Activated naive CD8-positive, alpha-beta T cell treated with anti-CD3 and anti-CD28 coated beads, Interleukin-2, amount 10 ng/mL, durations not matched to agents 7 days and 5 days (primary cell): ENCODE results near the gene SPX. TPM values are rescaled to one million over a fixed set of nuclear protein-coding genes. Genes with fewer than 3 reads are reported as not detected.

ENCODE experiments used
- ATAC-seq: fragments of 150-1000 bp; cut with Tn5 transposase; one replicate; pipeline ENCODE4 v1.10.0; 2021; ENCODE audit warnings: low read depth, moderate library complexity
- POLR2A ChIA-PET: fragments of 350-600 bp; sonication (Branson Sonifier 250); formaldehyde crosslinking; loops from one replicate; lab custom pipeline; 2021; ENCODE audit warnings: antibody characterized with exemption; lab: Charles Lee
- DNase-seq: peaks from one replicate; pipeline ENCODE4 v3.0.0; 2021
- H3K27ac Mint-ChIP-seq: one replicate; pipeline ENCODE4 v1.8.0; 2022; ENCODE audit warnings: mild to moderate bottlenecking, mixed read lengths
- H3K27me3 Mint-ChIP-seq: one replicate; pipeline ENCODE4 v1.8.0; 2022; ENCODE audit warnings: mild to moderate bottlenecking, moderate library complexity, mixed read lengths
- H3K36me3 Mint-ChIP-seq: one replicate; pipeline ENCODE4 v1.8.0; 2021; ENCODE audit warnings: mild to moderate bottlenecking, mixed read lengths
- H3K4me1 Mint-ChIP-seq: one replicate; pipeline ENCODE4 v1.8.0; 2021; ENCODE audit warnings: mixed read lengths
- H3K4me3 Mint-ChIP-seq: one replicate; pipeline ENCODE4 v1.8.0; 2022; ENCODE audit warnings: mild to moderate bottlenecking, moderate library complexity, mixed read lengths
- H3K9me3 Mint-ChIP-seq: one replicate; pipeline ENCODE4 v1.8.0; 2021; ENCODE audit warnings: mixed read lengths
- total RNA-seq, 2 experiments: library from RNA; stranded (reverse); gene quantifications; one replicate each; pipeline ENCODE4 v1.2.3, GENCODE V29; 2021

SPX gene
- total RNA-seq: under 1 TPM; 0.11 to 0.23 TPM

DNA sequence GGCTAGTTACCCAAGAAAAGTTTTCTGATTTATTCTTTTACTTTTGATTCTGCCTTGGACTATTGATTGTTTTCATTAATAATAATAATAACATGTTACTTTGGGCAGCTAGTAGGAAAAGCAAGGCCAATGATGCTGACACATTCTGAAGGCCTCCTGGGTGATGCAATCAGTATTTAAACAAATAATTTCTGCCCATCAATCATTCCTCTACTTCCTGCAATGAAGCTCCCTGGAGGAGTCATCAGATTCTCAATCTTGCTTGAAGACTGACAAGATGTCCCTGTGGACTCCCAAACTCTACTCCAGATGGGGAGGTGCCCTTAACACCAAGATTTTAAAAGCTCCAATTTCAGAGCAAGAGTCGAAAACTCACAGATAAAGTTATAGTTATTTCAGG lies at the start of gene SPX:
SPX (plus strand) TSS at position 244 of the 400 bp plus-strand sequence. CDS start 177 bp downstream, outside the sequence.
- peaks cover 4% of the 10 kb centered on the region for H3K4me1 Mint-ChIP-seq
- ATAC-seq (no peak), DNase-seq (no peak)
- no peak within 1 kb of the TSS for H3K27ac Mint-ChIP-seq
- POLR2A ChIA-PET: no interaction called here
- H3K4me3 Mint-ChIP-seq: peak within 1 kb of the TSS; percentile 79
- H3K9me3 Mint-ChIP-seq: no peaks in the 10 kb centered on the region
- H3K36me3 Mint-ChIP-seq: no peaks in the 10 kb centered on the region
- peaks cover 38% of the 10 kb centered on the region for H3K27me3 Mint-ChIP-seq

- peaks cover 26% of the 10 kb centered on the region for H3K36me3 Mint-ChIP-seq
- no peaks in the 10 kb centered on the region for H3K9me3 Mint-ChIP-seq
- POLR2A ChIA-PET: no interaction called here
- H3K4me1 Mint-ChIP-seq: no peaks in the 10 kb centered on the region
- ATAC-seq: no peak
- H3K4me3 Mint-ChIP-seq: no peak overlapping the region
- DNase-seq: no peak
- no peaks in the 10 kb centered on the region for H3K27me3 Mint-ChIP-seq
- H3K27ac Mint-ChIP-seq: no peak overlapping the region
Measured at GRCh38 chr12:21476949-21477348, 49.1 kb upstream of the SPX start.

DNA sequence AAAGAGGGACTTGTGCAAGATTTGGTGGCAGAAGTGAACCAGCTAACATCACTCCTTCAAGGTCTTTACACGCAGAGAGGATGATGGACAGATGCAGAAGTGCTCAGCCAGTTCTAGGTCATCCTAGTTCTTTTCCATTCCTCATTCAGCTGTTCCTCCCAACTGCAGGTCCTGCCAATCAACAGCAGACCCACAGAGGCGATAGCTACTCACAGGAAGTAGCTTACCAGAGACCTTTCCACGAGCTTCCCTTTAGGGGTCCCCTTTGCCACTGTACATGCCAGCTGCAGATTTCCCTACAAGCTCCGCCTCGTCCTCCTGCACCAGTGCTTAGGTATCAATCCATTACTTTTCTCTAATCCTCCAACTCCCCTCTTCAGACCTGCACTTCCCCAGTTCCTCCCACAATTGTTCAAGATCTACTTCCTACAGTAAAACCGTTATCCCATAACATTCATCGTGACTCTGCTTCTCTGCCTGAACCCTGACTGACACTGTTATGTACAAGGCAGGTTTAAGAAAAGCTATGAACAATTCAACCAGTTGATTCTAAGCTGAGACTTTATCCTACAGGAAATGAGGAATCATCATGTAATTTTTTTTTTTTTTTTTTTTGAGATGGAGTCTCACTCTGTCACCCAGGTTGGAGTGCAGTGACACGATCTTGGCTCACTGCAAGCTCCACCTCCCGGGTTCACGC lies 47.2 kb upstream of the SPX start:
- H3K4me1 Mint-ChIP-seq: no peaks in the 10 kb centered on the region
- no peak overlapping the region for H3K27ac Mint-ChIP-seq
- no peak overlapping the region for H3K4me3 Mint-ChIP-seq
- H3K9me3 Mint-ChIP-seq: no peaks in the 10 kb centered on the region
- POLR2A ChIA-PET: no interaction called here
- H3K36me3 Mint-ChIP-seq: peaks cover 14% of the 10 kb centered on the region
- no peak for DNase-seq
- no peaks in the 10 kb centered on the region for H3K27me3 Mint-ChIP-seq
- ATAC-seq: no peak

DNA sequence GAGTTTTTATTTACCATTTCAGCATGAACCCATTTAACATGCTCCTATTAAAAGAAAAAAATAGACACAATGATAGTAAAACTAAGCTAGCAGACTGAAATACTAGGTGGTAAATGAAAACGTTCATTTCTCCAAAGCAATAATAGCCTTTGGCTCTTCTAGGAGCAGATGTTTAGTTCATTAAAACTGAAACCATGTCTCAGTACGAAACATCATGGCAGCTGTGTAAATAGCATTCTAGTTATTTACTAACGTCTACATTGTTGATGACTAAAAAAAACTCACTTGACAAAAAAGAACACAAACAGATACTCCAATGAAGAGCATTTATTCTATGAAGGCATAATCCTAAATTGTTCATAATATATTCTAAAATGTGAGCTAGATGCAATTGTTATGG lies 42.6 kb upstream of the SPX start:
- H3K9me3 Mint-ChIP-seq: no peaks in the 10 kb centered on the region
- peaks cover 14% of the 10 kb centered on the region for H3K36me3 Mint-ChIP-seq
- H3K27ac Mint-ChIP-seq: no peak overlapping the region
- no peak for DNase-seq
- peaks cover 7% of the 10 kb centered on the region for H3K4me1 Mint-ChIP-seq
- no peaks in the 10 kb centered on the region for H3K27me3 Mint-ChIP-seq
- H3K4me3 Mint-ChIP-seq: no peak overlapping the region
- POLR2A ChIA-PET: no interaction called here
- no peak for ATAC-seq

DNA sequence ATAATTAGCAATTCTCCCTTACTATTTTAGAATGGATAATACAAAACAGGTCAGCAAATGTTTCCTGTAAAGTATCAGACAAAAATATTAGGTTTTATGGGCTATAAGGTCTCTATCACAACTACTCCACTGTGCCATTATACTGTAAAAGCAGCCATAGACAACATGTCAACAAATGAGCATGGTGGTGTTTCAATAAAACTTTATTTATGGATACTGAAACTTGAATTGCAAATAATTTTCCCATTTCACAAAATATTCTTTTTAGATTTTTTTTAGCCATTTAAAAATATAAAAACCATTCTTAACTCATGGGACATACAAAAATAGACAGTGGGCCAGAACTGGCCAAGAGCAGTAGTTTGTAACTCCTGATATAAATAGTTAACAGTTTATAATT lies 40.1 kb upstream of the SPX start:
- H3K36me3 Mint-ChIP-seq: peaks cover 25% of the 10 kb centered on the region
- no peaks in the 10 kb centered on the region for H3K9me3 Mint-ChIP-seq
- H3K4me1 Mint-ChIP-seq: peaks cover 10% of the 10 kb centered on the region
- no peak for DNase-seq
- no peak overlapping the region for H3K4me3 Mint-ChIP-seq
- no peak overlapping the region for H3K27ac Mint-ChIP-seq
- ATAC-seq: no peak
- POLR2A ChIA-PET: no interaction called here
- no peaks in the 10 kb centered on the region for H3K27me3 Mint-ChIP-seq

DNA sequence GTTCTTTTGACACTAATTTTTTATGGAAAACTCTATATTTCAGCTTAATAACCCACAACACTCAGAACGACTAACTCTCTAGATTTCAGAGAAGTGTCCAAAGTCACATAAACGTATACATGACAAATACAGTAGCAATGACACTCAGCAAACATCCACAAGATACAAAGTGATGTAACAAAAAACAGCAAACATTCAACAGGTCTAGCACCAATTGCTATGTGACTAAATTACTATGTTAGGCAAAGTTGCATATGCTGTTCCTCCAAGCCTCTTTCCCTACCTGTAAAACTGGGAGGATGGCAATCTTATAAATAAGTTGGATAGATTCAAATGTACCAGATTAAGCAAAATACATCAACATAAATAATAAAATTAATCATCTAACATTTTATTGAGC lies 26.3 kb upstream of the SPX start:
- POLR2A ChIA-PET: interaction anchor here (3.0 to 3.2 kb wide), 2 partner anchors 61 to 158 kb away, joined by 20 to 33 read pairs; partner anchors contain the start of genes LDHB and PYROXD1
- H3K27ac Mint-ChIP-seq: no peak overlapping the region
- no peaks in the 10 kb centered on the region for H3K27me3 Mint-ChIP-seq
- H3K4me3 Mint-ChIP-seq: no peak overlapping the region
- peaks cover 30% of the 10 kb centered on the region for H3K36me3 Mint-ChIP-seq
- DNase-seq: no peak
- ATAC-seq: no peak
- H3K9me3 Mint-ChIP-seq: no peaks in the 10 kb centered on the region
- H3K4me1 Mint-ChIP-seq: peaks cover 30% of the 10 kb centered on the region

DNA sequence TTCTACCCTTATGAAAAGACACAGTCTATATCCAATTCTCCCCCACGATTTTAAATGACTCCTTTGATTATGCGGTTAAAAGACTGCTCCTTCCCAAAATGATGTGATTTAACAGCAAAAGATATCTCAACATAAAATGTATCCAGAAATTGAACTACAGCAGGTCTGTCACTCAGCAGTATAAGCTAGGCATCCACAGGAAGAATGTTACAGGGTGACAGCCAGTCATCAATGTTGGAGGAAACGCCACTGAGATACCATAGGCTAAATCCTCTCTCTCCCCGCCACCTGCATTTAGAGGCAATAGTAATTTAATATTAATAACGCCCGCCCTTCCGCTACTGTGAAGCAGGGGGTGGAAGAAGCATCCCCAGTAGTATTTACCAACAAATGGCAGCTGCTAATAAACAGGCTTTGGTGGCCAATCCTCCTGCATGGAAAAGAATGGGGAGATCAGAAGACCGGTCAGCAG lies 25.3 kb upstream of the SPX start:
- no peak for DNase-seq
- H3K36me3 Mint-ChIP-seq: peaks cover 24% of the 10 kb centered on the region
- no peaks in the 10 kb centered on the region for H3K27me3 Mint-ChIP-seq
- POLR2A ChIA-PET: interaction anchor here (0.8 to 3.2 kb wide), 6 partner anchors 10 to 157 kb away, joined by 3 to 33 read pairs (median 11); partner anchors contain the start of genes LDHB and PYROXD1
- ATAC-seq: no peak
- no peak overlapping the region for H3K27ac Mint-ChIP-seq
- H3K4me1 Mint-ChIP-seq: peaks cover 36% of the 10 kb centered on the region
- no peaks in the 10 kb centered on the region for H3K9me3 Mint-ChIP-seq
- no peak overlapping the region for H3K4me3 Mint-ChIP-seq

DNA sequence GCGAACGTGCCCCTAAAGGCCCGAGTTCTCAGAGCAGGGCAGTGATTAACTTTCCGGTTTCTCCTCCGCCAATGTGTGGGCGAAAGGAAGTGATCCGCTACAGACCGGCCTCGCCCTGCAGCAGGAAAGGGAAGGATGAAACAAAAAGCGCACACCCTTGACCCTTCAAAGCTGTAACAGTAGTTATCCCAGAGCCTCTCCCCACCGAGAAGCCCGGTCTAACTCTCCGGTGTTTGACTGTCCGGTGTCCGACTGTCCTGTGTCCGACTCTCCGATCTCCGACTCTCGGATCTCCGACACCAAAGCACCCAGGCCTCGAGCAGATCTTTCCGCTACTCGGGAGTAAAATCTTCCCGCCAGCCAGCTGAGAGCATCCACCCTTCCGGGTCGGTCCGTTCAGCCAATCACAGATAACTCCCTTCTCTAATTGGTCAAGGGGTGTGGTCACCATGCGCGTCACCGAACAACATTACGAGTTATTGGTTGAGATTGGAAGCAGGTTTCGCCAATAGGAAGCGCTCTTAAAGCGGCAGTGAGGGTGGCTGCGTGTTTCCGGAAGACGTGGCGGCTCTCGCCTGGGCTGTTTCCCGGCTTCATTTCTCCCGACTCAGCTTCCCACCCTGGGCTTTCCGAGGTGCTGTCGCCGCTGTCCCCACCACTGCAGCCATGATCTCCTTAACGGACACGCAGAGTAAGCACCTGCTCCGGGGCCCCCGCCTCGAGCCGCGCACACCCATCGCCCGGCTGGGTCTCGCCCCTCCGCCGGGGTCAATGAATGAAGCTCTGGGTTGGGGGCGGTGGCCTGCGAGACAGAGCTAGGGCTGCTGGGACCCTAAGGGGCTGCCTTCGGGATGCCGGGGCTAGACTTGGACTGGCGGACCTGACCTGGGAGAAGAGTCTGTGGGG lies 24.6 kb upstream of the SPX start, which contains the start of the genes GOLT1B and RECQL:
GOLT1B (plus strand) TSS at position 532 of the 906 bp plus-strand sequence; CDS start at position 667, 135 bp downstream.
RECQL (minus strand) TSS at position 378 of the 906 bp plus-strand sequence. CDS start 2,065 bp downstream, outside the sequence.
- POLR2A ChIA-PET: interaction anchor here (0.6 to 3.2 kb wide), 10 partner anchors 10 to 307 kb away, joined by 3 to 33 read pairs (median 6); partner anchors contain the start of genes LDHB and PYROXD1
- peak; percentile 94 for ATAC-seq
- H3K27me3 Mint-ChIP-seq: no peaks in the 10 kb centered on the region
- peaks cover 21% of the 10 kb centered on the region for H3K36me3 Mint-ChIP-seq
- peaks cover 36% of the 10 kb centered on the region for H3K4me1 Mint-ChIP-seq
- no peak within 1 kb of the TSS for H3K27ac Mint-ChIP-seq
- peak; percentile 79 for DNase-seq
- H3K4me3 Mint-ChIP-seq: no peak within 1 kb of the TSS
- no peaks in the 10 kb centered on the region for H3K9me3 Mint-ChIP-seq

GRCh38 chr12:21502164-21502496 lies 24.0 kb upstream of the SPX start:
- H3K9me3 Mint-ChIP-seq: no peaks in the 10 kb centered on the region

GRCh38 chr12:21502872-21503271 lies 23.2 kb upstream of the SPX start:
- no peaks in the 10 kb centered on the region for H3K9me3 Mint-ChIP-seq
- no peak for ATAC-seq
- no peak overlapping the region for H3K4me3 Mint-ChIP-seq
- no peak overlapping the region for H3K27ac Mint-ChIP-seq
- no peaks in the 10 kb centered on the region for H3K27me3 Mint-ChIP-seq
- peaks cover 32% of the 10 kb centered on the region for H3K4me1 Mint-ChIP-seq
- POLR2A ChIA-PET: interaction anchor here (1.8 to 2.5 kb wide), 3 partner anchors 8 to 152 kb away, joined by 6 to 17 read pairs (median 8); no protein-coding TSS in a partner anchor
- DNase-seq: no peak
- H3K36me3 Mint-ChIP-seq: peaks cover 14% of the 10 kb centered on the region

More at GRCh38 chr12:21502164-21502496, 24.0 kb upstream of the SPX start:
- DNase-seq: no peak
- ATAC-seq: peak; percentile 6
- H3K4me1 Mint-ChIP-seq: peaks cover 36% of the 10 kb centered on the region
- H3K27ac Mint-ChIP-seq: no peak overlapping the region
- POLR2A ChIA-PET: interaction anchor here (1.4 to 3.2 kb wide), 6 partner anchors 9 to 155 kb away, joined by 5 to 33 read pairs (median 12); partner anchors contain the start of genes LDHB and PYROXD1
- H3K27me3 Mint-ChIP-seq: no peaks in the 10 kb centered on the region
- H3K36me3 Mint-ChIP-seq: peaks cover 17% of the 10 kb centered on the region
- no peak overlapping the region for H3K4me3 Mint-ChIP-seq

DNA sequence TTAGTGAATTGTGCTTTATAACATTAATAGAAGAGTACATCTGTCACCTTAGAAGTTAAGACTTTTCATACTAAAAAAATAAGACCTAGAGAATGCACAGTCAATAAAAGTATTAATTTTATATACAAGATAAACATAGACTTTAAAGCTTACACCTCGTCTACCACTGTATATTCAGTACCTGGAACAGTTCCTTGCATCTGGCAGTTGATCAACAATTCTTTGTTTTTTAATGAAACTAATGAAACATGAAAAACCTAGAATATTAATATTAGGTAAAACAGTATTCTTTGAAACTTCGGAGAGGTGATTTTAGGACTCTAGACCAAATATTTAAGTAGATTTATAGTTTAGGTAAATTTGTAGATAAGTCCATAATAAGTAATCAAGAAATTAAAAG lies 20.2 kb upstream of the SPX start:
- no peak overlapping the region for H3K27ac Mint-ChIP-seq
- no peaks in the 10 kb centered on the region for H3K9me3 Mint-ChIP-seq
- POLR2A ChIA-PET: no interaction called here
- DNase-seq (no peak), ATAC-seq (no peak)
- peaks cover 27% of the 10 kb centered on the region for H3K36me3 Mint-ChIP-seq
- H3K27me3 Mint-ChIP-seq: no peaks in the 10 kb centered on the region
- no peak overlapping the region for H3K4me3 Mint-ChIP-seq
- H3K4me1 Mint-ChIP-seq: peaks cover 36% of the 10 kb centered on the region

DNA sequence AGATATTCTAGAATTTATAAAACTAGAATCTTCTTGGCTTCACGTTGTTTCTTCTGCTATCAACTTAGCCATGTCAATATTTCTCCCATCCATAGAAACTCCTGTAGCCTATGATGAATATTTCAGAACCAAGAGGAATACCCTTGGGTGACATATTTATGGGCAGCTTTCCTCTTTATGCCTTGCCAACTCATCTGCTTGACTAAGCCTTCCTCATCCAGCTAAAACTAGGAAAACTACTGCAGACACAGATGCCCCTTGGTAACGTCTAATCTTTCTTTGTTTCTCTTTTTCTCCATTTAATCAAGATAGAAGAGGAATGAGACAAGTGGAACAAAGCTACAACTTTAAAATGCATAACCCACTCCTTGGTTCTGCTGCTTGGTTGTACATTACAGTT lies 18.2 kb upstream of the SPX start:
- H3K9me3 Mint-ChIP-seq: no peaks in the 10 kb centered on the region
- POLR2A ChIA-PET: no interaction called here
- H3K36me3 Mint-ChIP-seq: peaks cover 34% of the 10 kb centered on the region
- DNase-seq (no peak), ATAC-seq (no peak)
- H3K27ac Mint-ChIP-seq: no peak overlapping the region
- H3K27me3 Mint-ChIP-seq: no peaks in the 10 kb centered on the region
- peaks cover 34% of the 10 kb centered on the region for H3K4me1 Mint-ChIP-seq
- H3K4me3 Mint-ChIP-seq: no peak overlapping the region

DNA sequence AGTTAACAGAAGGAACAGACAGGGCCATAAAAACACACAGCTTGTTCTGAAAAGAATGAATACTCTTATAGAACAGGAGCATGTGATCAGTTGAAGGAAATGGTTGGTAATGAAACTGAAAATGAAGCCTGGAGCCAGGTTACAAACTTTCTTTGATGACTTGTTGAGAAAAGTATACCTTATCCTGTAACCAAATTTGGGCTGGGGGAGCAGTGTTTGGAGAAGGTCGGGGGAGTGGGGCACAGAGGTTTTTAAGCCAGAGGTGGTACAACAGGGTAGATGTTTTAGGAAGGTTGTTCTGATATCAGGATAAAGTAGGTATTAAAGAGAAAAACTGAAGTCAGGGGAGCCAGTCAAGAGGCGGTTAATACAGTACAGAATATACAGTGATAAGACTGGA lies 16.3 kb upstream of the SPX start:
- peaks cover 22% of the 10 kb centered on the region for H3K4me1 Mint-ChIP-seq
- H3K36me3 Mint-ChIP-seq: peaks cover 34% of the 10 kb centered on the region
- ATAC-seq (peak; percentile 96), DNase-seq (no peak)
- H3K27ac Mint-ChIP-seq: peak overlapping the region; percentile 92
- no peaks in the 10 kb centered on the region for H3K27me3 Mint-ChIP-seq
- no peaks in the 10 kb centered on the region for H3K9me3 Mint-ChIP-seq
- POLR2A ChIA-PET: interaction anchor here (1.2 to 2.6 kb wide), 3 partner anchors 18 to 148 kb away, joined by 4 to 13 read pairs (median 5); partner anchors contain the start of genes LDHB and PYROXD1
- H3K4me3 Mint-ChIP-seq: peak overlapping the region; percentile 77
